Lower lobe of right lung (tissue), 2 donors: ENCODE measurements around the gene SLC25A40. TPM values are rescaled to one million over a fixed set of nuclear protein-coding genes. Genes with fewer than 3 reads are reported as not detected.

Experiments
- ATAC-seq, 2 donors: fragments of 200-7000 bp; cut with Tn5 transposase; one replicate each; pipeline ENCODE4 v1.9.1; 2020 to 2022; ENCODE audit warnings: mild to moderate bottlenecking in 2 of 2, moderate library complexity in 2 of 2
- DNase-seq: peaks from one replicate; pipeline ENCODE4 v3.0.0-alpha.2; 2020
- H3K27ac ChIP-seq: fragments of 200-600 bp; one replicate; pipeline ENCODE4 v1.8.0; 2022
- H3K27me3 ChIP-seq: fragments of 200-600 bp; one replicate; pipeline ENCODE4 v1.8.0; 2022; ENCODE audit warnings: low read depth
- H3K36me3 ChIP-seq: fragments of 200-600 bp; one replicate; pipeline ENCODE4 v1.8.0; 2022; ENCODE audit warnings: mild to moderate bottlenecking
- H3K4me1 ChIP-seq: fragments of 200-600 bp; one replicate; pipeline ENCODE4 v1.8.0; 2022
- H3K4me3 ChIP-seq: fragments of 200-600 bp; one replicate; pipeline ENCODE4 v1.8.0; 2022; ENCODE audit warnings: mild to moderate bottlenecking
- H3K9me3 ChIP-seq: fragments of 200-600 bp; one replicate; pipeline ENCODE4 v1.8.0; 2022
- CTCF ChIP-seq: fragments of 200-600 bp; IDR thresholded peaks from one replicate; pipeline ENCODE4 v1.8.0; 2022; ENCODE audit warnings: antibody characterized with exemption, mild to moderate bottlenecking
- intact Hi-C: fragments of 100-400 bp; cut with DNase I; formaldehyde crosslinking; loops from one replicate; pipeline ENCODE4 v1.11.0; 2022
- total RNA-seq: library from RNA; stranded (reverse); fragmentation: NEBNext Ultra II Directional; extraction: Animal tissue kit (Norgen Biotek cat#: 25700); gene quantifications from one replicate; pipeline ENCODE4 v1.2.1, GENCODE V29; 2021
- donor health status: DM: no; HTN: yes; CAD: no; lungs with severe emphysema.

The SLC25A40 gene
- total RNA-seq, 1 donor from 2014 or later: 29.2 TPM

DNA sequence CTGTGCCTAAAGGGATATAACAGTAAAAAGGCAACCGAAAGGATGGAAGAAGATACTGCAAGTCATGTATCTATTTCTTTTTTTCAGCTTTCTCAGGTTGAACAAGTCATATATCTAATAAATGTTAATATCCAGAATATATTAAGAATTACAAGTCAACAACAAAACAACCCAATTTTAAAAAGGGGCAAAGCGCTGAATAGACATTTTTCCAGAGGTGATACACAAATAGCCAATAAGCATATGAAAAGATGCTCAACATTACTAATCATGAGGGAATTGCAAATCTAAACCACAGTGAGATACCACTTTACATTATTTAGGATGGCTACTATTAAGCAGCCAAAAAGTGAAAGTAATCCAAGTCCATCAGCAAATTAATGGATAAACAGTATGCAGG is 23.1 kb upstream of the SLC25A40 start:
- no peak for DNase-seq
- Histone ChIP-seq H3K9me3 (no peaks in the 10 kb centered on the region), H3K4me3 (no peak overlapping the region), H3K36me3 (peaks cover 6% of the 10 kb centered on the region), H3K27me3 (no peaks in the 10 kb centered on the region), H3K4me1 (no peaks in the 10 kb centered on the region), H3K27ac (no peak overlapping the region)
- intact Hi-C loops: no loop called here
- no peak for TF ChIP-seq CTCF
- ATAC-seq: no peak

- H3K27ac ChIP-seq: no peak overlapping the region
- intact Hi-C loops: no loop called here
These were observed 19.2 kb upstream of the SLC25A40 start for GRCh38 chr7:87895363-87895762.

DNA sequence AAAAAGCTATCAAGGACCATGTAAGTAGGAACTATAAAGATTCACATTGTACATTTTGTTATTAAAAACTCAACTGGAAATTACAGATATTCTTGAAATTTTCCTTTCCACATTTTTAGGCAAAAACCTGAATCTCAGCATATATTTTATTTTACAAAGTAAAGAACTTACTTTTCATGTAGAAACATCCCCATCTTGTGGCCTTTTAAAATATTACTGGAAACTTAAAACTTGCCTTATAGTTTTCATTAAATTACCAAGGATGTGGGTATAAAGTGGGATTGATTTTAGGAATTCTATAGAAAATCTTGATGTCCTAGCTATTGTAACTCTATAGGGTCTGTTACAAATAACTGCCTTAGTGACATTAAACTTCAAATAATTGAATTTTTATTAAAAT is 10.7 kb upstream of the SLC25A40 start:
- Histone ChIP-seq H3K27me3 (no peaks in the 10 kb centered on the region), H3K4me3 (no peak overlapping the region), H3K9me3 (no peaks in the 10 kb centered on the region), H3K27ac (no peak overlapping the region), H3K36me3 (peaks cover 21% of the 10 kb centered on the region), H3K4me1 (no peaks in the 10 kb centered on the region)
- intact Hi-C loops: no loop called here
- no peak for DNase-seq
- TF ChIP-seq CTCF: peak; percentile 49
- no peak for ATAC-seq

More at GRCh38 chr7:87895363-87895762, 19.2 kb upstream of the SLC25A40 start:
- H3K27me3 ChIP-seq: no peaks in the 10 kb centered on the region
- peaks cover 8% of the 10 kb centered on the region for H3K36me3 ChIP-seq
- H3K9me3 ChIP-seq: no peaks in the 10 kb centered on the region
- H3K4me1 ChIP-seq: no peaks in the 10 kb centered on the region
- H3K4me3 ChIP-seq: no peak overlapping the region
- DNase-seq (no peak), ATAC-seq (no peak)
- no peak for TF ChIP-seq CTCF

- no peak for TF ChIP-seq CTCF
- Histone ChIP-seq H3K4me1 (no peaks in the 10 kb centered on the region), H3K27ac (no peak overlapping the region), H3K27me3 (no peaks in the 10 kb centered on the region), H3K9me3 (no peaks in the 10 kb centered on the region), H3K36me3 (peaks cover 21% of the 10 kb centered on the region), H3K4me3 (no peak overlapping the region)
- DNase-seq (no peak), ATAC-seq (no peak)
- intact Hi-C loops: no loop called here
These were observed 8.9 kb upstream of the SLC25A40 start for GRCh38 chr7:87885018-87885417.

- no peak for TF ChIP-seq CTCF
- H3K27me3 ChIP-seq: no peaks in the 10 kb centered on the region
- no peak for DNase-seq
- no peak overlapping the region for H3K27ac ChIP-seq
- no peaks in the 10 kb centered on the region for H3K9me3 ChIP-seq
- no peak overlapping the region for H3K4me3 ChIP-seq
- intact Hi-C loops: no loop called here
- ATAC-seq: no peak
- H3K4me1 ChIP-seq: peaks cover 14% of the 10 kb centered on the region
- H3K36me3 ChIP-seq: peaks cover 9% of the 10 kb centered on the region
These were observed 6.2 kb upstream of the SLC25A40 start for GRCh38 chr7:87882151-87882937.
